ENCODE data around the gene ARHGAP22. TPM values are rescaled to one million over a fixed set of nuclear protein-coding genes. Genes with fewer than 3 reads are reported as not detected.

The ARHGAP22 gene
- total and polyA plus RNA-seq, 7 experiments from 2014 or later: 0.37 to 2.9 (median 1.1) TPM; not detected in 3

DNA sequence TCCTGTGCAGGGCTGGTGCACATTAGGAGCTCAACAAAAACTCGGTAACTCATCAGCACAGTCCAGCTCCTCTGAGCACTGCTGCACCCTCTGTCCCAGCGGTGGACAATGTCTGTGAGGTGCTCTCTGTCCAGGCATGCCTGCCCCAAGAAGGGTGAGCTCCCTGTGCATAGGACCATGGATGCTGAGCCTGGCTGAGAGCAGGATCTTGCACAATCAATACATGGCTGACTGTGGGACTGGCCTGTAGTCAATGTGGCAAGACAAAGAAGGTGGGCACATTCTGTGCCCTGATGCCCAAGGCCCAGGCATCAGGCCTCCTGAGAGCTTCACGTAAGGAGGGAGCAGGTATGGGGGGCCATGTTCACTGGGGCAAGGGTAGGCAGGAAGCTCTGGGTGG is 17.1 kb downstream of the ARHGAP22 start:
- Mint-ChIP-seq H3K9me3 (peaks cover 0 to 7% (median 1%) of the 10 kb centered on the region in 11 donors), H3K4me3 (no peak overlapping the region), H3K36me3 (no peaks in the 10 kb centered on the region), H3K4me1 (peaks cover 0 to 2% (median 0%) of the 10 kb centered on the region in 7 donors), H3K27ac (no peak overlapping the region), H3K27me3 (peaks cover 0 to 12% (median 3%) of the 10 kb centered on the region in 5 donors)
- ATAC-seq (no peak), DNase-seq (no peak)
- Histone ChIP-seq H3K27me3 (ENCODE audit: control insufficient read depth in 2 of 2, insufficient read depth in 2 of 2, low read length in 2 of 2) (no peaks in the 10 kb centered on the region), H3K4me3 (ENCODE audit: low read length) (no peak overlapping the region), H3K27ac (ENCODE audit: low read depth, low read length) (no peak overlapping the region), H3K36me3 (ENCODE audit: control insufficient read depth in 2 of 3, insufficient read depth in 3 of 3, low read length in 3 of 3) (no peaks in the 10 kb centered on the region), H3K9me3 (ENCODE audit: control insufficient read depth in 2 of 3, low read length in 3 of 3) (no peaks in the 10 kb centered on the region), H3K4me1 (ENCODE audit: control insufficient read depth in 2 of 2, insufficient read depth in 2 of 2, low read length in 2 of 2) (no peaks in the 10 kb centered on the region)
- ChIA-PET CTCF (no interaction called here), POLR2A (no interaction called here)
- intact Hi-C loops (cut with micrococcal nuclease): no loop called here

DNA sequence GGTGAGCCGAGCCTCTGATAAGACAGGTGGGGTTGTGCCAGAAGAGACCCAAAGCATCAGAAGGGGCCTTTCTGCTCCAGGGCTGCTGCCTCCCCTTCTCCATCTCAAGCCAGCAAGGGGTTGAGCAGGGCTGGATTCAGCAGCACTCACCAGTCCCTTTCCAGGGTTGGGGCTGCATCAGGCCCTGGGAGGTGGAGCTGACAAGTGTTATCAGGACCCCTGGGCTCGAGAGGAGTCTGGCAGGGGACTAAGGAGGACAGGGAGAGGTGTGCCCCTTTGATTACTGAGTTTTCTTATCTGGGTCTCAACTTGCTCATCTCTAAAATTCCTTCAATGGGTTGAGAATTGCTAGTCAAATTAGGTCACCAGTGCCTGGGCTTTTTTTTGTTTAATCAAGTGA is 17.8 kb downstream of the ARHGAP22 start:
- peaks cover 0 to 2% (median 0%) of the 10 kb centered on the region in 7 donors for H3K4me1 Mint-ChIP-seq
- POLR2A ChIA-PET: no interaction called here

GRCh38 chr10:48582970-48583369 is 21.9 kb downstream of the ARHGAP22 start:
- POLR2A ChIA-PET: no interaction called here

More for the DNA sequence above, 17.8 kb downstream of the ARHGAP22 start:
- no peaks in the 10 kb centered on the region for H3K9me3 ChIP-seq (ENCODE audit: control insufficient read depth in 2 of 3, low read length in 3 of 3)
- H3K4me1 ChIP-seq (ENCODE audit: control insufficient read depth in 2 of 2, insufficient read depth in 2 of 2, low read length in 2 of 2): no peaks in the 10 kb centered on the region
- ATAC-seq: no peak
- H3K4me3 Mint-ChIP-seq: no peak overlapping the region
- H3K36me3 Mint-ChIP-seq: no peaks in the 10 kb centered on the region
- no peak overlapping the region for H3K4me3 ChIP-seq (ENCODE audit: low read length)
- H3K27me3 Mint-ChIP-seq: peaks cover 0 to 12% (median 0%) of the 10 kb centered on the region in 5 donors
- intact Hi-C loops (cut with micrococcal nuclease): no loop called here
- H3K27ac Mint-ChIP-seq: no peak overlapping the region
- H3K27me3 ChIP-seq (ENCODE audit: control insufficient read depth in 2 of 2, insufficient read depth in 2 of 2, low read length in 2 of 2): no peaks in the 10 kb centered on the region
- H3K9me3 Mint-ChIP-seq: peaks cover 0 to 7% (median 2%) of the 10 kb centered on the region in 11 donors
- CTCF ChIA-PET: no interaction called here
- H3K27ac ChIP-seq (ENCODE audit: low read depth, low read length): no peak overlapping the region
- H3K36me3 ChIP-seq (ENCODE audit: control insufficient read depth in 2 of 3, insufficient read depth in 3 of 3, low read length in 3 of 3): no peaks in the 10 kb centered on the region
- no peak for DNase-seq

GRCh38 chr10:48580236-48580635 is 24.6 kb downstream of the ARHGAP22 start:
- ATAC-seq (no peak), DNase-seq (no peak)
- ChIA-PET CTCF (no interaction called here), POLR2A (no interaction called here)
- no peak overlapping the region for H3K4me3 Mint-ChIP-seq
- H3K4me1 Mint-ChIP-seq: peaks cover 0 to 2% (median 0%) of the 10 kb centered on the region in 7 donors
- Histone ChIP-seq H3K4me1 (ENCODE audit: control insufficient read depth in 2 of 2, insufficient read depth in 2 of 2, low read length in 2 of 2) (no peaks in the 10 kb centered on the region), H3K9me3 (ENCODE audit: control insufficient read depth in 2 of 3, low read length in 3 of 3) (no peaks in the 10 kb centered on the region), H3K36me3 (ENCODE audit: control insufficient read depth in 2 of 3, insufficient read depth in 3 of 3, low read length in 3 of 3) (no peaks in the 10 kb centered on the region), H3K27ac (ENCODE audit: low read depth, low read length) (no peak overlapping the region), H3K27me3 (ENCODE audit: control insufficient read depth in 2 of 2, insufficient read depth in 2 of 2, low read length in 2 of 2) (no peaks in the 10 kb centered on the region), H3K4me3 (ENCODE audit: low read length) (no peak overlapping the region)
- no peaks in the 10 kb centered on the region for H3K36me3 Mint-ChIP-seq
- intact Hi-C loops (cut with micrococcal nuclease): no loop called here
- H3K9me3 Mint-ChIP-seq: peaks cover 0 to 3% (median under 1%) of the 10 kb centered on the region in 11 donors
- no peak overlapping the region for H3K27ac Mint-ChIP-seq
- H3K27me3 Mint-ChIP-seq: peaks cover 7 to 52% (median 15%) of the 10 kb centered on the region in 5 donors

More at GRCh38 chr10:48582970-48583369, 21.9 kb downstream of the ARHGAP22 start:
- H3K27me3 Mint-ChIP-seq: peaks cover 7 to 29% (median 10%) of the 10 kb centered on the region in 5 donors
- CTCF ChIA-PET: no interaction called here
- H3K27ac Mint-ChIP-seq: no peak overlapping the region
- intact Hi-C loops (cut with micrococcal nuclease): no loop called here
- Histone ChIP-seq H3K36me3 (ENCODE audit: control insufficient read depth in 2 of 3, insufficient read depth in 3 of 3, low read length in 3 of 3) (no peaks in the 10 kb centered on the region), H3K9me3 (ENCODE audit: control insufficient read depth in 2 of 3, low read length in 3 of 3) (no peaks in the 10 kb centered on the region), H3K4me1 (ENCODE audit: control insufficient read depth in 2 of 2, insufficient read depth in 2 of 2, low read length in 2 of 2) (no peaks in the 10 kb centered on the region), H3K27ac (ENCODE audit: low read depth, low read length) (no peak overlapping the region), H3K4me3 (ENCODE audit: low read length) (no peak overlapping the region), H3K27me3 (ENCODE audit: control insufficient read depth in 2 of 2, insufficient read depth in 2 of 2, low read length in 2 of 2) (no peaks in the 10 kb centered on the region)
- no peak overlapping the region for H3K4me3 Mint-ChIP-seq
- DNase-seq (no peak), ATAC-seq (no peak)
- H3K4me1 Mint-ChIP-seq: no peaks in the 10 kb centered on the region
- peaks cover 0 to 7% (median 4%) of the 10 kb centered on the region in 11 donors for H3K9me3 Mint-ChIP-seq
- no peaks in the 10 kb centered on the region for H3K36me3 Mint-ChIP-seq

- no peaks in the 10 kb centered on the region for H3K27me3 ChIP-seq (ENCODE audit: control insufficient read depth in 2 of 2, insufficient read depth in 2 of 2, low read length in 2 of 2)
- Mint-ChIP-seq H3K4me3 (no peak overlapping the region), H3K27me3 (peaks cover 7 to 51% (median 14%) of the 10 kb centered on the region in 5 donors), H3K4me1 (peaks cover 0 to 2% (median 0%) of the 10 kb centered on the region in 7 donors), H3K27ac (no peak overlapping the region), H3K9me3 (peaks cover 0 to 3% (median 0%) of the 10 kb centered on the region in 11 donors), H3K36me3 (no peaks in the 10 kb centered on the region)
- no peak overlapping the region for H3K27ac ChIP-seq (ENCODE audit: low read depth, low read length)
- no peak overlapping the region for H3K4me3 ChIP-seq (ENCODE audit: low read length)
- ATAC-seq (no peak), DNase-seq (no peak)
- H3K4me1 ChIP-seq (ENCODE audit: control insufficient read depth in 2 of 2, insufficient read depth in 2 of 2, low read length in 2 of 2): no peaks in the 10 kb centered on the region
- no peaks in the 10 kb centered on the region for H3K36me3 ChIP-seq (ENCODE audit: control insufficient read depth in 2 of 3, insufficient read depth in 3 of 3, low read length in 3 of 3)
- ChIA-PET CTCF (no interaction called here), POLR2A (no interaction called here)
- H3K9me3 ChIP-seq (ENCODE audit: control insufficient read depth in 2 of 3, low read length in 3 of 3): no peaks in the 10 kb centered on the region
- intact Hi-C loops (cut with micrococcal nuclease): no loop called here
Measured at GRCh38 chr10:48579251-48579960, 25.5 kb downstream of the ARHGAP22 start.

GRCh38 chr10:48577158-48577557 is 27.7 kb downstream of the ARHGAP22 start:
- ATAC-seq (peak; percentile 87), DNase-seq (no peak)
- H3K27ac Mint-ChIP-seq: no peak overlapping the region
- H3K4me3 Mint-ChIP-seq: no peak overlapping the region
- intact Hi-C loops (cut with micrococcal nuclease): no loop called here
- peaks cover 0 to 2% (median 0%) of the 10 kb centered on the region in 7 donors for H3K4me1 Mint-ChIP-seq
- ChIA-PET CTCF (no interaction called here), POLR2A (no interaction called here)
- peaks cover 0 to 2% (median 0%) of the 10 kb centered on the region in 11 donors for H3K9me3 Mint-ChIP-seq
- no peaks in the 10 kb centered on the region for H3K36me3 Mint-ChIP-seq
- Histone ChIP-seq H3K27me3 (ENCODE audit: control insufficient read depth in 2 of 2, insufficient read depth in 2 of 2, low read length in 2 of 2) (no peaks in the 10 kb centered on the region), H3K9me3 (ENCODE audit: control insufficient read depth in 2 of 3, low read length in 3 of 3) (no peaks in the 10 kb centered on the region), H3K4me1 (ENCODE audit: control insufficient read depth in 2 of 2, insufficient read depth in 2 of 2, low read length in 2 of 2) (no peaks in the 10 kb centered on the region), H3K27ac (ENCODE audit: low read depth, low read length) (no peak overlapping the region), H3K36me3 (ENCODE audit: control insufficient read depth in 2 of 3, insufficient read depth in 3 of 3, low read length in 3 of 3) (no peaks in the 10 kb centered on the region), H3K4me3 (ENCODE audit: low read length) (no peak overlapping the region)
- H3K27me3 Mint-ChIP-seq: peaks cover 7 to 45% (median 15%) of the 10 kb centered on the region in 5 donors

DNA sequence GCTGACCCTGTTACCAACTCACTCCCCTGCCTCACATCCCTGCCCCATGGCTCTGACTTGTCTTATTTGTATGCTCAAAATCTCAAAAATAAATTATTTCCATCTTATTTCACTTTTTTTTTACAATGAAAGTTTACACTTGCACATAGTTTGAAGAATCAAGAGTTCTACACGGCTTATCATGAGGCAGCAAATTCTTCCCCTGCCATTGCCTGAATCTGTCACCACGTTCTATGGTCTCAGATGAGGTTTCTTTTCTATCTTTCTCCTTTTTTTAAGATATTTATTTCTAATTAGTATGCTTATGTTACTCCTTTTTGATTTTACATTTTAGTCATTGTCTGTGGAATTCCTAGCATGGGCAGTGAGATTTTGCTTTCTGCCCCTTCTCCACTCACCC is 28.4 kb downstream of the ARHGAP22 start:
- H3K27ac ChIP-seq (ENCODE audit: low read depth, low read length): no peak overlapping the region
- no peaks in the 10 kb centered on the region for H3K9me3 ChIP-seq (ENCODE audit: control insufficient read depth in 2 of 3, low read length in 3 of 3)
- ChIA-PET CTCF (no interaction called here), POLR2A (no interaction called here)
- H3K27me3 Mint-ChIP-seq: peaks cover 7 to 45% (median 15%) of the 10 kb centered on the region in 5 donors
- ATAC-seq (no peak), DNase-seq (no peak)
- H3K36me3 ChIP-seq (ENCODE audit: control insufficient read depth in 2 of 3, insufficient read depth in 3 of 3, low read length in 3 of 3): no peaks in the 10 kb centered on the region
- peaks cover 0 to 2% (median 0%) of the 10 kb centered on the region in 7 donors for H3K4me1 Mint-ChIP-seq
- H3K27ac Mint-ChIP-seq: no peak overlapping the region
- no peaks in the 10 kb centered on the region for H3K27me3 ChIP-seq (ENCODE audit: control insufficient read depth in 2 of 2, insufficient read depth in 2 of 2, low read length in 2 of 2)
- no peak overlapping the region for H3K4me3 ChIP-seq (ENCODE audit: low read length)
- peaks cover 0 to 2% (median 0%) of the 10 kb centered on the region in 11 donors for H3K9me3 Mint-ChIP-seq
- intact Hi-C loops (cut with micrococcal nuclease): no loop called here
- H3K4me1 ChIP-seq (ENCODE audit: control insufficient read depth in 2 of 2, insufficient read depth in 2 of 2, low read length in 2 of 2): no peaks in the 10 kb centered on the region
- no peak overlapping the region for H3K4me3 Mint-ChIP-seq
- no peaks in the 10 kb centered on the region for H3K36me3 Mint-ChIP-seq
